ENCODE results near the gene PLP2.
A peak's percentile ranks its signal among the peaks of the same experiment; 100 is the strongest.

Gene PLP2

DNA sequence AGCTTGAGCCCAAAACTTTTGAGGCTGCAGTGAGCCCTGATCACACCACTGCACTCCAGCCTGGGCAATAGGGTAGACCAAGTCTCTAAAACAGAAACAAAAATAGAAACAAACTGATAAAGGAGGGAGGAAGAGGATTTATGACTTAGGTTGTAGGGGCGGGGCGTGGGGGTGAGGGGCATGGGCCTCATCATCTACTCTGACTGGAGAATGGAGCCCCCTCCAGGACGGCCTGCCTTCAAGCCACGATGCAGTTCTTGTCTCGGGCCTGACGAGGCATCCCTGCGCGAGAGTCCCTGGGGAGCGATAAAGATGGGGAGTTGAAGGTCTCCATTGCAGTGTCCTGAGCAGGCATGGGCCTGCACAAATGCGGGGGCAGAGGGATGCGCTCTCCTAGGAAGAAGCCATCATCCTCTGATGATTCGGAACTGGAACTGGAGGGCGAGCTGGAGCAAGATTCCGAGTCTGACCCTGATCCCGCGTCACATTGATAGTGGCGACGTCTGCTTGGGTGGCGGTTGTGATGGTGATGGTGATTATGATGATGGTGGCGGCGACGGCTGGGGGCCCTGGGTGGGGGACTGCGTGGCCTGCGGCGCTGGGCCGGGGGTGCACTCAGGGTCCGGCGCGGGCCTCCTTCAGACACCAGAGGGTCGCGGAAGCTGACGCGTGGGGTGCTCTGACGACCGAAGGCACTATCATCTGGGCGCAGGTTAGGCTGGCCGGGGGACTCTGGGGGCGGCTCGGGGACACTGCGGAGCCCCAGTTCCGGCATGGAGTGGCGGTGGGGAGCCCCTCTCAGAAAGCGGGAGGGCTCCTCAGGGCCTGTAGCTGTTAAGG lies 4.0 kb downstream of the PLP2 start:
- ATAC-seq, result no peak
- peaks cover 37% of the 10 kb centered on the region for H3K4me1 Mint-ChIP-seq
- no peaks in the 10 kb centered on the region for H3K27me3 Mint-ChIP-seq
- peak overlapping the region; percentile 57 for H3K27ac Mint-ChIP-seq
- H3K9me3 Mint-ChIP-seq, result no peaks in the 10 kb centered on the region
- peaks cover 43% of the 10 kb centered on the region for H3K36me3 Mint-ChIP-seq
- no peak overlapping the region for H3K4me3 Mint-ChIP-seq

DNA sequence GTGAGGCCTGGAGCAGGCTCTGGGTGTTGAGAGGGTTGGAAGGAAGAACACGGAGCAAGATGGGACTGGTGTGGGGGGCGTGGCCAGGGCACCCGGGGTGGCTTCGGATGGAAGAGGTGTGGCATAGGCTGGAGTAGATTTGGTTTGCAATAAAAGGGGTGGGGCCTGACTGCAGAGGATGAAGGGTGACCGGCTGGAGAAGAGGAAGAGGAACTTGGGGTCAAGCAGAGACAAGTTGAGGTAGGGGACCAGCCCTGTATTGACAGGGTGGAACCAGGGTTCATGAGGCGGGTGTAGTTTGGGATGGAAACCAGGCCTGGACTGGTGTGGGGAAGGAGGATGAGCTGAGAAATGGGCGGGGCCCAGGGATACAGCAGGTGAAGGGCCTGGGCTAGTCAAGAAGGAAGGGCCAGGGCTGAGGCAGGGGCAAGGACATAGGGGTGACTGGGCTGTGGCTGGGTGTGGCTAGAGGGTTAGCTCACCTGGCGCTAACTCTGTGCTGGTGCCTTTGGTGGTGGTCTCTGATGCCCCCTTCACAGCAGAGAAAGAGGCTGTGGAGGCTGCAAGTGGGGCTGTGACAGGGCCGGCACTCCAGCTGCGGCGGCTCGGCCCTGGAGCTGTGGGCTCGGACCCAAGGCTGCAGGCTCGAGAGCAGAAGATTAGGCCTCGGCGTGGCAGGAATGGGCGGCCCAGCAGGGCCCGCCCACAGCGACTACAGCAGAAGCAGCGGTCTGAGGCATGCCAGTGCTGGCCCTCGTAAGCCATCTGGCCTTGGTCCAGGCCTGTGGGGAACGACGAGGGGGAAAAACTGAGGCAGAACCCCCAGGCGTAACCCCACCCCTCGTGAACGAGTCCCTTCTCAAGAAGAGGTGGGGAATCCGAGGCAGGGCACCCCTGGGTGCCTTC lies 5.0 kb downstream of the PLP2 start:
- Mint-ChIP-seq H3K36me3 (peaks cover 48% of the 10 kb centered on the region), H3K27ac (peak overlapping the region; percentile 57), H3K27me3 (no peaks in the 10 kb centered on the region), H3K4me1 (peaks cover 37% of the 10 kb centered on the region), H3K9me3 (no peaks in the 10 kb centered on the region), H3K4me3 (no peak overlapping the region)
- ATAC-seq, result no peak

DNA sequence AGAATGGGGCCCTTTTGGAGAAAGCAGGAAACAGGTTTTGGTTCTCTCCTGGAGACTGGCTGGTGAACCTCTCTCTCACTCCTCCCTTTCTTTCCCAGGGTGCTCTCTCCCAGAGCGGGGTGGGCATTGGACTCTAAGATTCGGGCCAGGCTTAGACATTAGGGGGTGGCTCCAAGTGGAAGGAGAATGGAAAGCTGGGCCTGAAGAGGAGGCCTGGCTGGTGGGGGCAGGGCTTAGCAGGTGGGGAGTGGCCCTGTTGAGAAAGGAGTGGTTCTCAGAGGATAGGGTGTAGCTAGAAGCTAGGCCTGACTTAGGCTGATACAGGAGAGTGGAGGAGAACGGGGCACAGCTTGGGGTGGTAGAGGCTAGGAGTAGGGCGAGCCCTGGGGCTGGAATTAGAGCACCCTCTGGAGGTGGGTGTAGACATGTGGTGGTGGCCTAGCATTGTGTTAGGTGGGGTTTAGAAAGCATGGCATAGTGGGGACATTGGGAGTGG lies 5.7 kb downstream of the PLP2 start:
- Mint-ChIP-seq H3K4me1 (peaks cover 37% of the 10 kb centered on the region), H3K4me3 (no peak overlapping the region), H3K27ac (peak overlapping the region; percentile 57), H3K9me3 (no peaks in the 10 kb centered on the region), H3K36me3 (peaks cover 53% of the 10 kb centered on the region), H3K27me3 (no peaks in the 10 kb centered on the region)
- ATAC-seq, result peak; percentile 41

DNA sequence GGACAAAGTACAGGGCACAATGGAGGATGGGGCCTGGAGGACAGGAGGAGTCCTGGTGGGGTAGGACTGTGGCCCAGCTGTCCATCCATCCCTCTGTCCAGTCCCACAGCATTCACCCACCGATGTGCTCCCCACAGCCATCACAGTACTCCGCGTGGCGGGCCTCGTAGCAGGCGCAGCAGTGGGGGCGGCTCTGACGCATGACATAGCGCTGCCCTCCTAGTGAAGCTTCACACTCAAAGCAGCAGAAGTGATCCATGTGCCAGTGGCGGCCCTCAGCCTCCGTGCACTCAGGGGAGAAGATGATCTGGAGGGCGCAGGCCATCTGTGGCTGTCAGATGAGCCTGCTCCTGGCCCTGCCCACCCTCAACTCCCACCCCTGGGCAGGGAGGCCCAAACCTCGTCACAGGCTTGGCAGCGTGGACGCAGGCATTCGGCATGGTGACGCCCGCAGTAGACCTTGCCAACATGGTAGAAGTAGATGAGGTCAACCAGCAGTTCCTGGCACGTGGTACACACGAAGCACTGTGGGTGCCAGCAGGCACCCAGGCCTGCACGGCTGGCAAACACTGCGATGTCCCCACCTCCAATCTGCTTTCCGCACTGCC lies 6.3 kb downstream of the PLP2 start:
- H3K4me3 Mint-ChIP-seq, result no peak overlapping the region
- H3K36me3 Mint-ChIP-seq, result peaks cover 58% of the 10 kb centered on the region
- H3K27me3 Mint-ChIP-seq, result no peaks in the 10 kb centered on the region
- no peaks in the 10 kb centered on the region for H3K9me3 Mint-ChIP-seq
- ATAC-seq, result no peak
- H3K27ac Mint-ChIP-seq, result peak overlapping the region; percentile 57
- H3K4me1 Mint-ChIP-seq, result peaks cover 33% of the 10 kb centered on the region

DNA sequence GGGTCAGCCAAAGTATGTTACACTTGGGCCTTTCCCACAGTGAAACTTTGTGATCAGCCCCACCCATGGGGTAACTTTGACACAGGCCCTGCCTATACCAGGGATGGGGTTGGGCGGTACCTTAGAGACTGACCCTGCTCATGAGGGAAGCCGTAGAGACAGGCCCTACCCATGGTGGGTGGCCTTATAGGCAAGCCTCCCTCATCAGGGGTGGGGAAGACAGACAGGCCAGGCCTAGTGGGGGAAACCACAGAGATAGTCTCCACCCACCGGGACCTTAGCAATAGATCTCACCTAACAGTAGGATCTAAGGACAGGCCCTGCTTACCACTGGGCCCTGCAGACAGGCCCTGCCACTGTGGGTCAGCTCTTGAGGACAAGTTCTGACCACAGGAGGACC lies 6.8 kb downstream of the PLP2 start:
- H3K36me3 Mint-ChIP-seq, result peaks cover 58% of the 10 kb centered on the region
- ATAC-seq, result no peak
- H3K27me3 Mint-ChIP-seq, result no peaks in the 10 kb centered on the region
- H3K4me1 Mint-ChIP-seq, result peaks cover 29% of the 10 kb centered on the region
- H3K9me3 Mint-ChIP-seq, result no peaks in the 10 kb centered on the region
- H3K27ac Mint-ChIP-seq, result no peak overlapping the region
- H3K4me3 Mint-ChIP-seq, result no peak overlapping the region

DNA sequence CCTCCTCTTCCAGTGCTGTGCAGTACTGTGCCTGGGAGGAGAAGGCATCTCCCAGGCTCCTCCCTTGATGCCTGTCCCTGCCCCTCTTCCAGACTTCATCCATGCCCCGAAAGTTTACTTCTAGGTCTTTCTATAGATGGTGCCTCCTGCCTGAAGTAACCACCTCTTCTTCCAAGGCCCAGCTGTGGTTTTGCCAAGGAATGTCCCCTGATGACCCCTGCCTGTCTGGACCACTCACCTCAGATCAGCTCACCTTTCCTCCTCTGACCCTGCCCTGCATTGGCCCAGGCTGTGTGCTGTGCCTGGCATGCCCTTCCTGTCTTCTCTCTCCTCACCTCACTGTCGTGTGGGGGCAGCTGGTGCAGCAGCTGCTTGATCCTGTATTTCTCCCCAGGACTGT lies 7.7 kb downstream of the PLP2 start:
- Mint-ChIP-seq H3K36me3 (peaks cover 55% of the 10 kb centered on the region), H3K4me3 (no peak overlapping the region), H3K27me3 (no peaks in the 10 kb centered on the region), H3K4me1 (peaks cover 36% of the 10 kb centered on the region), H3K9me3 (no peaks in the 10 kb centered on the region), H3K27ac (no peak overlapping the region)
- no peak for ATAC-seq

DNA sequence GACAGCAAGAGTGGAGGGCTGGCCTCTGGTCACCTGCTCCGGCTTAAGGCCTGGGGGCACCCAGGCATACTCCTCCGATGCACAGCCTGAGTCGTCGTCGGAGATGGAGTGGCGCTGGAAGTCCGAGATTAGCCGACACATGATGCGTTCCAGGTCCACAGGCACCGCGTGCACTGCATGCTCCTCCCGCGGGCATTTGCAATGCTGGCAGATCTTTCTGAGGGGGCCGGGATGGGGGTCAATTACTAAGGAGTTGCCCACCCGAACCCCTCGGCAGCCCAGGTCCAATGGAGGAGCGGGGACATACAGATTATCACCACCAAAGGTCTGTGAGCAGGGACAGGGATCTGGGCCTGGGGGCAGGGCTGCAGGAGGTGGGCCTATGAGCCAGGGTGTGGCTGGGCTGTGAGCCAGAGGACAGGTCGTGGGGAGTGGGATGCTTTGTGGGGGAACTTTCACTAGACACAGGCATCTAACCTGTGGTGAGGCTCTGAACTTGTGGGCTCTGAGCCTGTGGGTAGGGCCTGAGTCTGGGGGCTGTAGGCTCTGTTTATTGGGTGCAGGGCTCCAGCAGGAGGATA lies 12.1 kb downstream of the PLP2 start:
- H3K27me3 Mint-ChIP-seq, result no peaks in the 10 kb centered on the region

DNA sequence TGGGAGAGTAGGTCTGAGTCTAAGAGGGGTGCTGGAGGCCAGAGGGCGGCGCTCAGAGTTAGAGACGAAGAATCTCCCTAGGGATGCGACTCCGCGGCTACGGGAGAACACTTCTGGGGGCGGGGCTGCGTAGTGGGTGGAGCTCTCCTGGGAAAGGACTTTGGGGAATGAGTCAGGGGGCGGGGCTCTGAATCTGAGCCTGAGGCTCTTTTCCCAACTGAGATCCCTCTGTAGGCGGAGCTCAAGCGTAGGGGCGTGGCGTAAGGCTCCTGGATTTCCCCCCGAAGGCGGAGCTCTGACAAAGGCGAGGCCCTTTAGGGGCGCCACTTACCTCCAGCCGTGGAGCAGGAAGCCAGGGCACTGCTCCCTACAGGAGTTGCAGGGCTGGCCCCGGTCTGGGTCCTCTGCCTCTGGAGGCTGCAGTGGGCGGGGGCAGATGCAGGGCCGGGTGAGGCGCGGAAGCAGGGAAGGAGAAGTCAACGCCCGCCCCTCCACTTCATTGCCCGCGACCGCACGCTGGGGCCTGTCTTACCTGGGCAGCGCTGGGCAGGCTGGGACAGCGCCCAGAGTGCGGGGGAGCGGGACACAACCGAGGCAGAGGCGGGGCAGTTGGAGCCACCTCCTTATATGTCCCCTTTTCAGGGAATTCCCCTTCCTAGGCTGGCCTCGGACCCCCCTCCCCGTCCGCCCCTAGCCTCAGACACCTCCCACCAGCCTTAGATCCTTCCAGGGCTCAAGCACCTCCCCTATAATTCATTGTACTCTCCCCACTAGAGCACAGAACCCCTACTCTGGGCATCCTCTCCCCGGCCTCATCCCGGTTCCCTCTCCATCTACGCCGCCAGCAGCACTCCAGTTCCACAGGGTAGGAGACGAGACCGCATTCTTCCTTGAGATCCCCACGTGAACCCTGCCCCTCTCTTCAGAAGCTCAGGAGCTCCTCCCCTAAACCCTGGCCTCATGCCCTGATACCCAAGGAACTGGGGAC lies 12.9 kb downstream of the PLP2 start:
- peak overlapping the region; percentile 77 for H3K27ac Mint-ChIP-seq
- no peaks in the 10 kb centered on the region for H3K9me3 Mint-ChIP-seq
- H3K27me3 Mint-ChIP-seq, result no peaks in the 10 kb centered on the region
- peak overlapping the region; percentile 94 for H3K4me3 Mint-ChIP-seq
- H3K4me1 Mint-ChIP-seq, result peaks cover 40% of the 10 kb centered on the region
- peaks cover 24% of the 10 kb centered on the region for H3K36me3 Mint-ChIP-seq
- ATAC-seq, result peak; percentile 68

More for the DNA sequence above, 12.1 kb downstream of the PLP2 start:
- ATAC-seq, result no peak
- H3K9me3 Mint-ChIP-seq, result no peaks in the 10 kb centered on the region
- H3K27ac Mint-ChIP-seq, result peak overlapping the region; percentile 77
- peaks cover 30% of the 10 kb centered on the region for H3K36me3 Mint-ChIP-seq
- peak overlapping the region; percentile 94 for H3K4me3 Mint-ChIP-seq
- peaks cover 39% of the 10 kb centered on the region for H3K4me1 Mint-ChIP-seq

DNA sequence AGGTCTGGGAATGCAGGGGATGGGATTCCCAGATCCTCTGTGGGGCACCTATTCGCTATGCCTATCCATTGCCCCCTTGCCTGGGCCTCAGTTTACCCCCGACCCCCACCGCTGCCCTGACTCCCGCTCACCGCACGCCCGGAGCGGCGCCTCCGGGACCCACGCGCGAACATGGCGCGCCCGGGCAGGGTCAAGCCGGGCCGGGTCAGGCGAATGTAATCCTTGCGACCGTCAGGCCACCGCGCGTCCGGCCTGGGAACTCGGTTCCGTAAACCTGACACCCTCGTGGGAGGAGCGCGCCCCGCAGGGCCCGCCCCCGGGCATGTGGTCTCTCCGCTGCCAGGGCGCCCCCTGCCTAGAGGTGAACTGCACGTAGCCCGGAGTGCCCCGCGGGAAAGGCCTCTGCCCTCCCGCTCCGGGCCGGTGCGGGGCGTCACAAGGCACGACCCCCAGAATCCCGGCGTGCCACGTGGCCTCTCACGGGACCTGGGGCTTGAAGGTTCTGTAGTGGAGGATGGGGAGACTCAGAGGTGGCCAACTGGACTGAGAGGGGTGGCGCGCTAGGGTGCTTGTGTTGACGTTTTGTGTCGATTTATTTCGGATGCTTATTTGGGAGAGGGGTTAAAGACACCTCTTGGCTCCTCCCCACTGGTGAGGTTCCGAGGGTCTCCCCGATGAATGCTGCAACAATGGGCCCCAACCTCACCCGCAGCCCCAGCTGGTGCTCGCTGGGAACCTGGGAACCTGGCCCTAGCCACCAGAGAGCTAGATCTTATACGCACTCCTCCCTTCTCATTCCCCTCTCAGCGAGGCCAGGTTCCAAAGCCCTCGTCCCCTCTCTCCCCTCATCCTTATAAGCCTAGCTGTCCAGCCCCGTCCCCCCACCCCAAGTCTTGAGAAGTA lies 14.7 kb downstream of the PLP2 start, which contains the start of gene PRICKLE3:
Gene PRICKLE3 (minus strand): TSS at position 249 of the 903 bp plus-strand sequence. CDS start 76 bp downstream, at position 173.
- peak within 1 kb of the TSS; percentile 79 for H3K27ac Mint-ChIP-seq
- H3K4me3 Mint-ChIP-seq, result peak within 1 kb of the TSS; percentile 94
- H3K36me3 Mint-ChIP-seq, result peaks cover 10% of the 10 kb centered on the region
- H3K27me3 Mint-ChIP-seq, result no peaks in the 10 kb centered on the region
- no peaks in the 10 kb centered on the region for H3K9me3 Mint-ChIP-seq
- H3K4me1 Mint-ChIP-seq, result peaks cover 51% of the 10 kb centered on the region
- ATAC-seq, result peak; percentile 54

DNA sequence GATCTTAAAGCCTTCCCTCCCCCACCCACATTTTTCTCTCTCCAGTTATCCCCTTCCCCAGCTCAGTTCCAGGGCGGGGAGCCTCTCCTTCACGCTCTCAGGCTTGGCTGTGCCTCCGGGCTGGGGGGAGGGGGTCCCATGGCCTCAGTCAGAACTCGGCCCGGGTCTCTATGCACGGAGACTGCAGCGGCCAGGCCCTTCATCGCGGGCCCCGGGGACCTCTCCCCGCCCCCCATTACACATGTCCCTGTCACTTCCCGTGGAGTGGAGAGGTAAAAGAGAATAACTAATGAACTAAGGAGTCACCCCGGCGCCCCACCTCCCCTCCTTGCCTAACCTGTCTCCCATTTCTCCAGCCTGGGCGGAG lies 15.3 kb downstream of the PLP2 start:
- no peaks in the 10 kb centered on the region for H3K27me3 Mint-ChIP-seq
- H3K4me1 Mint-ChIP-seq, result peaks cover 51% of the 10 kb centered on the region
- H3K9me3 Mint-ChIP-seq, result no peaks in the 10 kb centered on the region
- ATAC-seq, result no peak
- no peak overlapping the region for H3K27ac Mint-ChIP-seq
- peak overlapping the region; percentile 94 for H3K4me3 Mint-ChIP-seq
- peaks cover 8% of the 10 kb centered on the region for H3K36me3 Mint-ChIP-seq

DNA sequence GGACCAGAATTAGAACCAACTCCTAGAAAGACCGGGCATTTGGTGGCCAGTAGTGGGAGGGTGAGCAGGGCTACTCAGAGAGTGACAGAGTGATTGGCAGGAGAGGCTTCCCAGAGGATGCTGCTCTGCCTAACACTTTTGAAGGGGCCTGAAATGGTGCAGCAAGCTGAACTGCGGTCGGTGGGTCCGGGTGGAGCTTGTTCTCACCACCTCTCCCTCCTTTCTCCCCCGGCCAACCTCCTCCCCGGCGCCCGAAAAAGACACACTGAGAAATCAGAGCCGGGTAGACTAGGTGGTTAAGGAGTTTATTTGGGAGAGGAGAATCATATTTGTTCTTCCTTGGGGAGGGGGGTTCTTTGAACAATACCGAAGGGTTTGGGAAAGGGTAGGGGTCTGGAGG lies 15.8 kb downstream of the PLP2 start:
- Mint-ChIP-seq H3K4me3 (no peak overlapping the region), H3K27me3 (no peaks in the 10 kb centered on the region), H3K4me1 (peaks cover 56% of the 10 kb centered on the region), H3K27ac (no peak overlapping the region), H3K36me3 (peaks cover 3% of the 10 kb centered on the region), H3K9me3 (no peaks in the 10 kb centered on the region)
- ATAC-seq, result no peak

DNA sequence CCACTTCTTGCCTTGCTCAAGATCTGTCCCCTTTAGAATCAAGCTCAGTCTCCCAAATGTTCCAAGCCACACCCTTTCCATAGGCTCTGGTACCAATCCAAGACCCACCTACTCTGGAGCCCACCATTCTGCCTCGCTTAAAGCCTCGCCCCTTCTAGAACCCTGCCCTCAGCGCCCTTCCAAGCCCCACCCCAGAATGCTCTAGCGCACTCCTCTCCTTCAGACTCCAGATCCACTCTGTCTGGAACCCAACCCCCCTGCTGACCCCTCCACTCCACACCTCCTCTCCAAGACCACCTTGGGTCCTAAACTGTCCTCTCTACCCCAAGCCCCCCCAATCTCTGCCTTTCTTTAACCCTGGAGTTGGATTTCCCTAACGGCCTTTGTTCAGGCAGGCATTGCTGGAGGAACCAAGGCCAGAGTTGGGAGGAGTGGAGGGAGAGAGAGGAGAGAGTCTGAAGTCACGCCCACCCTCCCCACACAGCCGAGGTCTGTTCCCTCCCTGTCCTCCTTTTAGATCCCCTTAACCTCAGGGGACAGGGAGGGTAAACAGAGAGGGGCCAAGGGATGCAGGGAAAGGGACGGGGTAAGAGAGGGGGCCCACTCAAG lies 16.9 kb downstream of the PLP2 start:
- Mint-ChIP-seq H3K4me1 (peaks cover 64% of the 10 kb centered on the region), H3K27me3 (no peaks in the 10 kb centered on the region)

DNA sequence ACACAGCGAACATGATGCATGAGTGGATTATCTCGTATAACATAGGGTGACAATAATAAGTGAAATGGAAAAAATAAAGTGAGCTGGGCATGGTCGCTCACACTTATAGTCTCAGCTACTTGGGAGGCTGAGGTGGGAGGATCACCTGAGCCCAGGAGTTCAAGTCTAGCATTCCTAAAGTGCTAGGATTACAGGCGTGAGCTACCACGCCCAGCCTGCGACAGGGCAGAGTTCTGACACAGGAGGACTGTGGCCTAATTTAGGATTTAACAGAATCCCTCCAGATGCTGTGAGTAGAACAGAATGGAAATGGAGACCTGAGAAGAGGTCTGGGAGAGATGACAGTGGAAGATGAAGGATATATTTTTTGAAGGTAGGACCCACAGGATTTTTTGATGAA lies 17.9 kb downstream of the PLP2 start:
- H3K36me3 Mint-ChIP-seq, result no peaks in the 10 kb centered on the region
- peak overlapping the region; percentile 89 for H3K4me3 Mint-ChIP-seq
- H3K27ac Mint-ChIP-seq, result peak overlapping the region; percentile 86
- peaks cover 57% of the 10 kb centered on the region for H3K4me1 Mint-ChIP-seq
- H3K9me3 Mint-ChIP-seq, result no peaks in the 10 kb centered on the region
- no peaks in the 10 kb centered on the region for H3K27me3 Mint-ChIP-seq
- ATAC-seq, result no peak

More for the DNA sequence above, 16.9 kb downstream of the PLP2 start:
- no peak overlapping the region for H3K4me3 Mint-ChIP-seq
- H3K27ac Mint-ChIP-seq, result peak overlapping the region; percentile 30
- H3K36me3 Mint-ChIP-seq, result no peaks in the 10 kb centered on the region
- no peaks in the 10 kb centered on the region for H3K9me3 Mint-ChIP-seq
- ATAC-seq, result no peak

All from stimulated activated memory B cell treated with anti-CD40 and anti-IgM and Interleukin-4, amounts not matched to agents 10 μg/mL and 1 μg/mL and 100 μg/mL, for 72 hours (primary cell).